Heart left ventricle (tissue), 16 donors: ENCODE measurements around the gene SP140L. TPM values are rescaled to one million over a fixed set of nuclear protein-coding genes. Genes with fewer than 3 reads are reported as not detected.
A peak's percentile ranks its signal among the peaks of the same experiment; 100 is the strongest.
"Not testable (repeated sequence)": the region's sequence is repeated elsewhere in the genome, so short reads cannot be mapped to it uniquely, and the experiment has no call there.

Experiments
- ATAC-seq, 4 donors: fragments of 200-7000 bp; cut with Tn5 transposase; one replicate each; pipeline ENCODE4 v1.9.1; 2020 to 2022; ENCODE audit warnings: moderate library complexity in 4 of 4, mild to moderate bottlenecking in 3 of 4, moderate number of reproducible peaks in 1 of 4
- DNase-seq, 5 donors: peaks; one replicate each; pipeline ENCODE4 v3.0.0-alpha.2; 2020
- H3K27ac ChIP-seq, 12 donors: fragments of 200-600 bp; sonication (generic) in 4 of 12; one replicate each; pipeline versions ENCODE4 v1.5.0 to v1.8.0; 2016 to 2022; ENCODE audit warnings: mild to moderate bottlenecking in 2 of 12
- H3K27me3 ChIP-seq, 9 donors: fragments of 200-600 bp; sonication (generic) in 2 of 9; one replicate each; pipeline versions ENCODE4 v1.5.1 to v1.8.0; 2016 to 2022; ENCODE audit warnings: mild to moderate bottlenecking in 3 of 9
- H3K36me3 ChIP-seq, 9 donors: fragments of 200-600 bp; sonication (generic) in 2 of 9; one replicate each; pipeline versions ENCODE4 v1.5.0 to v1.8.0; 2018 to 2022; ENCODE audit warnings: mild to moderate bottlenecking in 2 of 9
- H3K4me1 ChIP-seq, 12 donors: fragments of 200-600 bp; sonication (generic) in 4 of 12; one replicate each; pipeline versions ENCODE4 v1.5.0 to v1.8.0; 2016 to 2022; ENCODE audit warnings: mild to moderate bottlenecking in 3 of 12
- H3K4me3 ChIP-seq, 12 donors: fragments of 200-600 bp; sonication (generic) in 4 of 12; one replicate each; pipeline versions ENCODE4 v1.5.0 to v1.8.0; 2017 to 2022; ENCODE audit warnings: mild to moderate bottlenecking in 9 of 12, moderate library complexity in 4 of 12
- H3K9me3 ChIP-seq, 12 donors: fragments of 200-600 bp; sonication (generic) in 4 of 12; one replicate each; pipeline versions ENCODE4 v1.5.0 to v1.8.0; 2016 to 2022; ENCODE audit warnings: mild to moderate bottlenecking in 1 of 12
- CTCF ChIP-seq, 12 donors: fragments of 200-600 bp; sonication (generic) in 4 of 12; IDR thresholded peaks; one replicate each; pipeline versions ENCODE4 v1.5.0 to v1.8.0; 2018 to 2022; ENCODE audit warnings: antibody characterized with exemption in 12 of 12, mild to moderate bottlenecking in 5 of 12
- POLR2A ChIP-seq, 2 donors: fragments of 450-650 bp; IDR thresholded peaks; one replicate each; pipeline ENCODE4 v1.6.1; 2017; ENCODE audit warnings: antibody characterized with exemption in 2 of 2, mild to moderate bottlenecking in 2 of 2, moderate library complexity in 2 of 2
- WGBS, 4 donors: extraction: QIAGEN DNeasy Blood & Tissue Kit in 2 of 4; methylation state at CpG; one replicate each; pipeline versions ENCODE4 v1.1.5 to v1.1.7; 2013 to 2018; 5-methylcytosine and 5-hydroxymethylcytosine counted together
- intact Hi-C, 10 donors: fragments of 100-400 bp; cut with DNase I; formaldehyde crosslinking; loops; one replicate each; pipeline versions ENCODE4 v1.11.1 to v1.14.2; 2022
- polyA plus RNA-seq, 2 donors: library from polyadenylated mRNA; stranded (reverse); fragments of 200-250 nt; gene quantifications; one replicate each; pipeline ENCODE4 v1.2.3, GENCODE V29; 2013
- total RNA-seq, 9 donors: library from RNA; depleted of rRNA in 2 of 9; stranded (reverse); fragments of >200 nt in 2 of 9; fragmentation: NEBNext Ultra II Directional in 3 of 9; extraction: Animal tissue kit (Norgen Biotek cat#: 25700) in 3 of 9; gene quantifications; one replicate each; pipeline versions ENCODE4 v1.1.0 to v1.2.4, GENCODE V29; 2016 to 2023
- donor health status: ischemic (EF 13 %, LVEDD 7.1; RV severe dilation, severe dysfunction).
- donor health status: healthy with polysubstance abuse.
- donor health status: DM: no; HTN: yes; CAD: no.
- donor health status: DM: no; HTN: no; CAD: no.
- donor health status: ischemic (EF 25% LVEDD 6.9; RV normal size, moderate dysfunction).
- donor health status: ischemic (EF 25% LVEDD 5.7; RV mildly dilated, moderate dysfunction).
- donor health status: healthy.
- donor health status: DM: yes; HTN: yes; CAD: no.
- donor health status: ischemic (EF 35%, LVEDD 5.7; RV mildly dilated, moderate dysfunction).
- donor health status: nonischemic (EF 11% LVEDD 7.7; RV severe dilation, severe dysfunction).
- donor health status: DM: yes; HTN: yes; CAD: no.
- donor health status: PGD.
- donor health status: ischemic (EF 29% LVEDD 5.4; RV normal size, mild dysfunction).
- donor health status: nonischemic (EF 23%, LVEDD 6.1; RV moderate dilation, normal function).

SP140L gene
- total and polyA plus RNA-seq, 11 donors = 2.5 to 17.6 (median 4.0) TPM

- Histone ChIP-seq H3K9me3 (peaks cover 0 to 24% (median 1%) of the 10 kb centered on the region in 12 donors), H3K36me3 (no peaks in the 10 kb centered on the region), H3K27ac (no peak overlapping the region), H3K27me3 (no peaks in the 10 kb centered on the region), H3K4me3 (no peak overlapping the region), H3K4me1 (no peaks in the 10 kb centered on the region)
- 48 to 100% (median 95%) methylated on average over 1 to 2 of the region's 2 CpGs; no CpG with 5 or more reads in 1 of the 4 donors for WGBS, 4 donors
- peak in 2 of 4 donors; percentile 13 to 20 for ATAC-seq
- no peak for TF ChIP-seq CTCF (IDR thresholded peaks at IDR 0.05)
- TF ChIP-seq POLR2A (IDR thresholded peaks at IDR 0.05) = no peak
- no peak for DNase-seq
- intact Hi-C loops = no loop called here
Observed at GRCh38 chr2:230306474-230306873, 20.5 kb upstream of the SP140L start.

DNA sequence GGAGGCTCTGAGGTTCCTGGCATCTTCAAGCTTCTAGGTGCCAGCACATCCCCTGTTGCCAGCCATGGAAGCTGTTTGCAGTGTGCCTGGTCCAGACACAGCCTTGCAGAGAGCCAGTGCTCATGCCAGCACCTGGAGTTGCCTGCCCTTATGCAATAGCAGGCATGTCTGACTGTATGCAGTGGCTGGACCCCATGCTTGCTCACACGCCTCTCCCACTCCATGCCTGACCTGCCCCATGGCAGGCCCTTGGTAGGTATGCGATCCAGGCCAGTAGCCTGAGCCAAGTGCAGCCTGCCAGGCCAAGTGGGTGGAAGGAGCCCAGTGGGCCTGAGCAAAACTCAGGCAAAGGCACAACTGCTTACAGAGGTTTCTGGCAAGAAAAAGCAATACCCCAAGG, 19.5 kb upstream of the SP140L start:
- Histone ChIP-seq H3K4me3 (no peak overlapping the region), H3K36me3 (no peaks in the 10 kb centered on the region), H3K4me1 (no peaks in the 10 kb centered on the region), H3K27me3 (no peaks in the 10 kb centered on the region), H3K27ac (no peak overlapping the region), H3K9me3 (peaks cover 0 to 20% (median 0%) of the 10 kb centered on the region in 12 donors)
- DNase-seq (no peak), ATAC-seq (peak in 2 of 4 donors; percentile 22 to 29)
- 88 to 100% (median 91%) methylated on average over 1 to 2 of the region's 2 CpGs; no CpG with 5 or more reads in 1 of the 4 donors for WGBS, 4 donors
- intact Hi-C loops = no loop called here
- TF ChIP-seq CTCF (IDR thresholded peaks at IDR 0.05) = no peak
- TF ChIP-seq POLR2A (IDR thresholded peaks at IDR 0.05) = no peak

DNA sequence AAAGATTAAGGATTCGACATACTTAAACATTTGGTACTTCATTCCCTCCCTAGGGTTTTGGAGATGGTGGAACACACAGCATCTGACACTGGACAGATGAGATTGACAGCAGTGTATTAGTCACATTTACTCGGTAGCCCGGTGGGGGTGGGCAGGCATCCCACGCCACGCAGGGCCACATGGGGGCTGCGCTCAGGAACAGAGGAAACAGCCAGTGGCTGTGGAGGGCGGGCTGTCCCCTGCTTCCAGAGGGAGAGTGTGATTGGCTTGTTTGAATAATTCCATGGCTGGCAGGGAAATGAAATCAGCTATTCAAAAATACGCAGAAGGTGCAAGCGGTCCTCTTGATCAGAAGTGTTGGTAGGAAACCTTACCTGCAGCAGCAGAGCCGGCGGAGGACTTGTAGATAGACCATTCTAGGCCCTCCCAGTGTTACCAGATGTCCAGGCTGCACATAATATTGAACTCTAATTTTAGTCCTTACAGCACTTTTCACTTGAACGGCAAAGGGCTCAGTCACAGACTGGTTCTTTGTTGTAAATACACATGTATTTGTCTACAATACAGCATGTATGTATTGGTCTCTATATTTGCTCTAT, 18.5 kb upstream of the SP140L start:
- Histone ChIP-seq H3K4me3 (no peak overlapping the region), H3K27ac (no peak overlapping the region), H3K4me1 (no peaks in the 10 kb centered on the region), H3K36me3 (no peaks in the 10 kb centered on the region), H3K9me3 (peaks cover 0 to 10% (median 0%) of the 10 kb centered on the region in 12 donors), H3K27me3 (no peaks in the 10 kb centered on the region)
- intact Hi-C loops = no loop called here
- TF ChIP-seq CTCF (IDR thresholded peaks at IDR 0.05) (no peak), POLR2A (IDR thresholded peaks at IDR 0.05) (no peak)
- ATAC-seq = peak in 3 of 4 donors; percentile 61 to 77 (median 72)
- 80 to 90% (median 88%) methylated on average over 12 of the region's 12 CpGs for WGBS, 4 donors
- no peak for DNase-seq

DNA sequence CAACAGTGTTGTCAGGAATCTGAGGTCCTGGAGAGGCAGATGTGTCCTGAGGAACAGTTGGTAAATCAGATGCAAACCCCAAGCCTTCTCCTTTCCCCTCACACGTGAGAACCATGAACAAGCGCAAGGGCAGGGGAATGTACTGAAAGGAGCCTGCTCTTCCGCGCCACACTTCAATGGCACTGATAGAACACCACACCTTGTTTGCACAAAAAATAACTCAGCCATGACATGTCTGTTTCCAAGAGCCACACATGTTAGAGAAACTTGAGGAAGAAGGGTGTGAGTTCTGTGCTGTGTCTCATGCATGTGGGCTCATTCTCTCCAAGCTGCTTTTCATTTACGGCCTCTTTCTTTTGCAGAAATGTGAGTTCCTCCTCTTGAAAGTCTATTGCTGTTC, 16.2 kb upstream of the SP140L start:
- ATAC-seq, H3K4me3 ChIP-seq: not testable (repeated sequence)
- 85 to 89% (median 86%) methylated on average over 1 of the region's 5 CpGs; no CpG with 5 or more reads in 1 of the 4 donors for WGBS, 4 donors

GRCh38 chr2:230311634-230312033, 15.4 kb upstream of the SP140L start:
- H3K4me1 ChIP-seq, H3K9me3 ChIP-seq, H3K27me3 ChIP-seq, intact Hi-C loops, H3K36me3 ChIP-seq, ATAC-seq, H3K27ac ChIP-seq, DNase-seq, H3K4me3 ChIP-seq: not testable (repeated sequence)
- WGBS, 4 donors = 64 to 84% (median 72%) methylated on average over 1 of the region's 1 CpG

More for the DNA sequence above, 16.2 kb upstream of the SP140L start:
- H3K4me1 ChIP-seq, H3K27ac ChIP-seq, H3K9me3 ChIP-seq, intact Hi-C loops, DNase-seq, H3K36me3 ChIP-seq, H3K27me3 ChIP-seq: not testable (repeated sequence)
